HepG2 (cell line): ENCODE results near the gene WWC2. TPM values are rescaled to one million over a fixed set of nuclear protein-coding genes. Genes with fewer than 3 reads are reported as not detected.

Experiments used
- ATAC-seq: fragments of 200-7000 bp; cut with Tn5 transposase; 3 replicates; pipeline ENCODE4 v1.9.1; 2020; ENCODE audit warnings: mild to moderate bottlenecking, moderate library complexity
- BruUV-seq: library from RNA; stranded (reverse); fragments of 400-500 nt; replicated peaks from 2 replicates; lab custom pipeline; 2021; lab: Mats Ljungman, UMichigan
- CTCF ChIA-PET: fragments of 300-600 bp; formaldehyde crosslinking; extraction: SDS; loops from one replicate; lab custom pipeline; 2021; ENCODE audit warnings: low total read pairs, inconsistent platforms, low intra/inter-chr PET ratio; lab: Yijun Ruan, JAX
- POLR2A ChIA-PET: fragments of 350-600 bp; sonication (Branson Sonifier 250); formaldehyde crosslinking; loops from one replicate; lab custom pipeline; 2020; ENCODE audit warnings: antibody characterized with exemption, inconsistent platforms; lab: Yijun Ruan, JAX
- DNase-seq: peaks from one replicate; pipeline ENCODE4 v3.0.0-alpha.2; 2015; ENCODE audit warnings: low spot score
- FAIRE-seq: peaks from 3 replicates; lab custom pipeline; 2011; peaks lifted over from hg19 to GRCh38; lab: Jason Lieb, UNC
- H2AFZ ChIP-seq: one replicate; pipeline ENCODE4 v1.6.1; 2011; ENCODE audit warnings: low read length, inconsistent platforms
- H3K27ac ChIP-seq: fragments of 300-600 bp; 3 replicates; pipeline ENCODE4 v1.8.0; 2011; ENCODE audit warnings: mixed run types, mild to moderate bottlenecking, mixed read lengths, low read length, inconsistent platforms; ENCODE audit not compliant: insufficient read depth; ENCODE audit errors: extremely low read length
- H3K27me3 ChIP-seq, 2 experiments: fragments of 200-600 bp in 1 of 2; 2 replicates in 1 of 2; 3 replicates in 1 of 2; pipeline versions ENCODE4 v1.6.0 to v1.8.0; 2011; ENCODE audit warnings: low read length in 2 of 2, mild to moderate bottlenecking in 2 of 2, moderate library complexity in 2 of 2, inconsistent platforms in 1 of 2; ENCODE audit not compliant: insufficient read depth in 2 of 2, control insufficient read depth in 1 of 2
- H3K36me3 ChIP-seq, 2 experiments: fragments of 200-600 bp in 1 of 2; replicated peaks in 1 of 2; 2 replicates in 1 of 2; 3 replicates in 1 of 2; pipeline versions ENCODE4 v1.5.1 to v1.8.0; 2011; ENCODE audit warnings: low read length in 2 of 2, inconsistent platforms in 1 of 2; ENCODE audit not compliant: insufficient read depth in 2 of 2, control insufficient read depth in 1 of 2
- H3K4me1 ChIP-seq: 2 replicates; pipeline ENCODE4 v1.5.1; 2012; ENCODE audit warnings: low read length, inconsistent platforms; ENCODE audit not compliant: insufficient read depth
- H3K4me2 ChIP-seq: 2 replicates; pipeline ENCODE4 v1.6.0; 2011; ENCODE audit warnings: low read depth, low read length, inconsistent platforms
- H3K4me3 ChIP-seq, 3 experiments: fragments of 200-600 bp in 1 of 3; sonication (generic), shearing (Covaris generic) in 1 of 3; replicated peaks in 1 of 3; 2 replicates each; pipeline ENCODE4 v1.5.1; 2011 to 2016; ENCODE audit warnings: low read length in 3 of 3, inconsistent platforms in 2 of 3, low read depth in 2 of 3, mild to moderate bottlenecking in 2 of 3, control low read depth in 1 of 3, mixed read lengths in 1 of 3; ENCODE audit not compliant: insufficient read depth in 1 of 3
- H3K79me2 ChIP-seq: one replicate; pipeline ENCODE4 v1.6.1; 2011; ENCODE audit warnings: low read length, inconsistent platforms; ENCODE audit not compliant: insufficient read depth
- H3K9ac ChIP-seq: 2 replicates; pipeline ENCODE4 v1.6.0; 2011; ENCODE audit warnings: mild to moderate bottlenecking, low read depth, low read length, inconsistent platforms; ENCODE audit not compliant: insufficient read depth
- H3K9me3 ChIP-seq: 2 replicates; pipeline ENCODE4 v1.5.1; 2012; ENCODE audit warnings: mild to moderate bottlenecking, low read length
- H4K20me1 ChIP-seq: 2 replicates; pipeline ENCODE4 v1.6.0; 2011; ENCODE audit warnings: inconsistent platforms, mild to moderate bottlenecking, low read length, moderate library complexity; ENCODE audit not compliant: insufficient read depth
- BRF2 ChIP-seq: sonication (generic); formaldehyde crosslinking; IDR thresholded peaks from 2 replicates; pipeline ENCODE4 v1.8.1; 2022; ENCODE audit warnings: mild to moderate bottlenecking, missing genetic modification reagents
- CEBPG ChIP-seq: IDR thresholded peaks from 2 replicates; pipeline ENCODE4 v1.6.1; 2016
- ZNF160 ChIP-seq: sonication (generic); formaldehyde crosslinking; IDR thresholded peaks from 2 replicates; pipeline ENCODE4 v1.8.0; 2022; ENCODE audit warnings: mild to moderate bottlenecking, inconsistent platforms, missing genetic modification reagents
- WGBS: methylation state at CpG from one replicate; pipeline ENCODE4 v1.1.6; 2017; ENCODE audit warnings: low lambda C conversion rate; 5-methylcytosine and 5-hydroxymethylcytosine counted together
- in situ Hi-C: cut with HindIII; loops from 2 replicates; pipeline ENCODE4 v1.10.0; 2017; ENCODE audit warnings: low pct_unique_long_range_greater_than_20kb; ENCODE audit not compliant: extremely low pct_ligation_motif_present
- intact Hi-C: fragments of 100-400 bp; cut with micrococcal nuclease; formaldehyde crosslinking; loops from one replicate; pipeline ENCODE4 v1.10.0; 2022; ENCODE audit not compliant: unreplicated experiment
- polyA plus RNA-seq, 8 experiments: library from polyadenylated mRNA; depleted of rRNA in 3 of 8; stranded (reverse) in 7 of 8; unstranded in 1 of 8; fragments of >200 nt; fragmentation: Illumina TruSeq in 4 of 8; extraction: Trizol in 4 of 8; gene quantifications; 2 replicates each; pipeline versions ENCODE4 v1.2.1 to v1.2.3, GENCODE V29; 2011 to 2016; ENCODE audit warnings: low read depth in 4 of 8, missing spikeins in 1 of 8, mixed read lengths in 1 of 8; ENCODE audit not compliant: insufficient read depth in 1 of 8
- total RNA-seq, 5 experiments: library from RNA; depleted of rRNA; stranded (reverse); fragments of >200 nt; fragmentation: Illumina TruSeq; extraction: Trizol; gene quantifications; 2 replicates each; pipeline ENCODE4 v1.2.3, GENCODE V29; 2016; ENCODE audit warnings: low read depth in 1 of 5
- TF ChIP-seq, protein P1 (sequence below), 2 experiments: sonication (generic) in 1 of 2; formaldehyde crosslinking in 1 of 2; IDR thresholded peaks; 2 replicates each; pipeline versions ENCODE4 v1.4.0 to v1.6.1; 2016 to 2020; ENCODE audit warnings: borderline replicate concordance in 1 of 2, low read depth in 1 of 2, mild to moderate bottlenecking in 1 of 2, missing genetic modification reagents in 1 of 2

The WWC2 gene
- total and polyA plus RNA-seq, 2 of the 13 experiments (the other 11 are each of a cell fraction or from before 2014, with no cell fraction given), result 40.0 to 50.1 TPM

DNA sequence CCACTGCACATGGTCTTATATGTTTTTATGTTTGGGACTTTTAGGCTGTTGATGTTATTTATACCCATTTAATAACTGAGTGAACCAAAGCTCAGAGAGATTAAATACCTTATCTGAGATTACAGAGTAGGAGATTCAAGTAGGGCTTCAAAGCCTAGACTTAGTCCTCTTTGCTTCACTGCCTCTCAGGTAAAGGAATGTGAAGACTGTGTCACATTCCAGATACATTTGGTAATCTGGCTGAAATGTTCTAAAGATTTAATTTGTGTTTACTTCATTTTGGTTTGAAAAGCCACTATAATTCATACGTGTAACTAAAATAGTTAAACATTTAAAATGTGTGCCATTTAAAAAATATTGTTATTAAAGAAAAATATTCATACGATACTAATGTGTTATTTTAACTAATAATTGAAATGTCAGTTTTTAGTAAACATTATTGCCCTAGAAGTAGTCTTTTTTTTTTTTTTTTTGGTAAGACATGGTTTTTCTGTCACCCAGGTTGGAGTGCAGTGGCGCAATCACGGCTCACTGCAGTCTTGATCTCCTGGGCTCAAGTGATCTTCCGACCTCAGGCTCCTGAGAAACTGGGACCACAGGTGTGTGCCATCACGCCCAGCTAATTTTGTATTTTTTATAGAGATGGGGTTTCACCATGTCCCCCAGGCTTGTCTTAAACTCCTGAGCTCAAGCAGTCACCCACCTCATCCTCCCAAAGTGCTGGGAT, 54.3 kb downstream of the WWC2 start:
- Histone ChIP-seq H3K27me3 (no peaks in the 10 kb centered on the region), H3K4me1 (peaks cover 76% of the 10 kb centered on the region), H3K4me3 (no peak overlapping the region), H4K20me1 (peaks cover 50% of the 10 kb centered on the region), H3K79me2 (peaks cover 79% of the 10 kb centered on the region), H3K36me3 (no peaks in the 10 kb centered on the region), H3K9me3 (no peaks in the 10 kb centered on the region), H2AFZ (no peak overlapping the region)
- intact Hi-C loops, result loop anchor here (5.0 kb wide), 2 partner anchors 41 to 109 kb away; no protein-coding TSS in a partner anchor
- CTCF ChIA-PET, result no interaction called here
- FAIRE-seq (no peak), DNase-seq (no peak)
- POLR2A ChIA-PET, result interaction anchor here (1.4 to 1.8 kb wide), 2 partner anchors 55 to 73 kb away, joined by 3 read pairs; partner anchors contain the start of gene WWC2
- TF ChIP-seq, protein P1, sequence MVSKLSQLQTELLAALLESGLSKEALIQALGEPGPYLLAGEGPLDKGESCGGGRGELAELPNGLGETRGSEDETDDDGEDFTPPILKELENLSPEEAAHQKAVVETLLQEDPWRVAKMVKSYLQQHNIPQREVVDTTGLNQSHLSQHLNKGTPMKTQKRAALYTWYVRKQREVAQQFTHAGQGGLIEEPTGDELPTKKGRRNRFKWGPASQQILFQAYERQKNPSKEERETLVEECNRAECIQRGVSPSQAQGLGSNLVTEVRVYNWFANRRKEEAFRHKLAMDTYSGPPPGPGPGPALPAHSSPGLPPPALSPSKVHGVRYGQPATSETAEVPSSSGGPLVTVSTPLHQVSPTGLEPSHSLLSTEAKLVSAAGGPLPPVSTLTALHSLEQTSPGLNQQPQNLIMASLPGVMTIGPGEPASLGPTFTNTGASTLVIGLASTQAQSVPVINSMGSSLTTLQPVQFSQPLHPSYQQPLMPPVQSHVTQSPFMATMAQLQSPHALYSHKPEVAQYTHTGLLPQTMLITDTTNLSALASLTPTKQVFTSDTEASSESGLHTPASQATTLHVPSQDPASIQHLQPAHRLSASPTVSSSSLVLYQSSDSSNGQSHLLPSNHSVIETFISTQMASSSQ (IDR thresholded peaks at IDR 0.05; ENCODE audit: low read depth), result no peak
- TF ChIP-seq, protein P1 (CRISPR knock-in tag; IDR thresholded peaks at IDR 0.05; ENCODE audit: borderline replicate concordance), result no peak
- TF ChIP-seq CEBPG (CRISPR knock-in tag) (peak; percentile 31; the same call in 1 of the 2 replicates), ZNF160 (CRISPR knock-in tag) (no peak), BRF2 (no peak)
- TF ChIP-seq, all 625 proteins: peak for 1
- WGBS, result 83% methylated on average over 6 of the region's 6 CpGs
- Histone ChIP-seq H3K27ac (peak overlapping the region; percentile 64), H3K9ac (no peak overlapping the region), H3K4me2 (no peak overlapping the region)
- ATAC-seq, result no peak
- in situ Hi-C loops, result no loop called here
- no TSS peak for BruUV-seq
